GM12865 (cell line): ENCODE data around the gene BTN1A1.
"Not testable (repeated sequence)": the region's sequence is repeated elsewhere in the genome, so short reads cannot be mapped to it uniquely, and the experiment has no call there.

Experiments
- DNase-seq: peaks from one replicate; pipeline ENCODE4 v3.0.0; 2010; ENCODE audit warnings: low read depth
- H3K4me3 ChIP-seq: 2 replicates; pipeline ENCODE4 v1.5.1; 2011; ENCODE audit warnings: mild to moderate bottlenecking, low read depth, low read length, control low read depth
- TF ChIP-seq, protein P1 (sequence below): IDR thresholded peaks from 2 replicates; pipeline ENCODE4 v1.5.1; 2011; ENCODE audit warnings: low read length, control low read depth, low read depth, inconsistent platforms; ENCODE audit not compliant: insufficient read depth; ENCODE audit errors: missing control alignments

The BTN1A1 gene

GRCh38 chr6:26539071-26539615 is 39.0 kb downstream of the BTN1A1 start:
- peak overlapping the region; percentile 93 for H3K4me3 ChIP-seq
- DNase-seq = no peak
- TF ChIP-seq, protein P1, sequence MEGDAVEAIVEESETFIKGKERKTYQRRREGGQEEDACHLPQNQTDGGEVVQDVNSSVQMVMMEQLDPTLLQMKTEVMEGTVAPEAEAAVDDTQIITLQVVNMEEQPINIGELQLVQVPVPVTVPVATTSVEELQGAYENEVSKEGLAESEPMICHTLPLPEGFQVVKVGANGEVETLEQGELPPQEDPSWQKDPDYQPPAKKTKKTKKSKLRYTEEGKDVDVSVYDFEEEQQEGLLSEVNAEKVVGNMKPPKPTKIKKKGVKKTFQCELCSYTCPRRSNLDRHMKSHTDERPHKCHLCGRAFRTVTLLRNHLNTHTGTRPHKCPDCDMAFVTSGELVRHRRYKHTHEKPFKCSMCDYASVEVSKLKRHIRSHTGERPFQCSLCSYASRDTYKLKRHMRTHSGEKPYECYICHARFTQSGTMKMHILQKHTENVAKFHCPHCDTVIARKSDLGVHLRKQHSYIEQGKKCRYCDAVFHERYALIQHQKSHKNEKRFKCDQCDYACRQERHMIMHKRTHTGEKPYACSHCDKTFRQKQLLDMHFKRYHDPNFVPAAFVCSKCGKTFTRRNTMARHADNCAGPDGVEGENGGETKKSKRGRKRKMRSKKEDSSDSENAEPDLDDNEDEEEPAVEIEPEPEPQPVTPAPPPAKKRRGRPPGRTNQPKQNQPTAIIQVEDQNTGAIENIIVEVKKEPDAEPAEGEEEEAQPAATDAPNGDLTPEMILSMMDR = no peak

DNA sequence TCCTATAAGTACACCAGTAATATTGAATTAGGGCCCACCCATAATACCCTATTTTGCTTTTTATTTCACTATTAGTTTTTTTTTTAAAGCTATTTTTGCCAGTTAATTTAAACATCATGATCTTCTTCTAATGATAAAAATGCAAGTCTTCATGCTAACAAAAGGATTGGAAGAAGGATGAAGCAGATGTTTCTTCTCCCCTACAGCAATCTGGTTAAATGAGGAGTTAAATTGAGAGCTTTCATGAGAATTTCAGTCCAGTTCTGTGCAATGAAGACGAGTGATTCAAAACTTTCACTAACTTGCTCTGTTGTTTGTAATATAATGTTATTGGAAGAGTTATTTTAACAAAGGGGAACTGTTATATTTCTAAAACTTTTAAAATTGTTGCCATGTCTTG is 41.5 kb downstream of the BTN1A1 start:
- H3K4me3 ChIP-seq = no peak overlapping the region
- no peak for DNase-seq
- TF ChIP-seq, protein P1 = no peak

- TF ChIP-seq, protein P1 = peak; percentile 34
- no peak overlapping the region for H3K4me3 ChIP-seq
- peak; percentile 36 for DNase-seq
Measured at GRCh38 chr6:26543953-26544352, 43.9 kb downstream of the BTN1A1 start.

DNA sequence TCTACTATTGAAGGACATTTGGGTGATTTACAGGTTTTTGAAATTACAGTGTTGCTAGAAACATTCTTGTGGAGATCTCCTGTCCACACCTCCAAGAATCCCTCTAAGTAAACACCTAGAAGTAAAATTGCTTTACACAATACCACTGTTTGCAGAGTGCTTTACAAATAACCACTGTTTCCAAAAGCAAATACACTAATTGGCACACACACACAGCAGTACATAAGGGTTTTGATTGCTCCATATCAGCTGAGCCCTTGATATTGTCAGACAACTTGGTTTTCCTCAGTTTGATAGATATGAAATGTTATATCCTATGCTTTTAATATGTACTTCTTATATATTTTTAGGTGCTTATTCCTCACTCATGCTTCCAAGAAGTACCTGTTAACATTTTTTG is 44.4 kb downstream of the BTN1A1 start:
- TF ChIP-seq, protein P1 = no peak
- DNase-seq = no peak
- H3K4me3 ChIP-seq = no peak overlapping the region

DNA sequence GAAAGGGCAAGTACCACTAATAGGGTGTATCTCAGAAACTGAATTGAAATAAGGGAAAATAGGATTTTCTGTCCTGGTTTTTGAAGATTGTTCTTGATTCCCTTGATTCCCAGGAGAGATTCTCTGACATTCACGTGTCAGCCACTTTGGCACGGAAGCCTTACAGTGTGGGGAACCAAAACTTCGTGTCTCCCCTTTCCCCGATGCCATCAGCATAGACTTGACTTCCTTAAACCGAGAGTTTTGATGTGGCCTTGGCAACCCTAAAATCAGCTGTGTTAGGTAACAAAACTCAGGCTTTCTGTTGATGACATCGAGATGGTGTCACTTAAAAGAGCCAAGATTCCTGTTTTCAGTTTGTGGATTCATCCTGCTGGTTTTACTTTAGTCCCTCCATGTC is 45.5 kb downstream of the BTN1A1 start:
- no peak for DNase-seq
- no peak overlapping the region for H3K4me3 ChIP-seq
- TF ChIP-seq, protein P1 = no peak

- H3K4me3 ChIP-seq, DNase-seq: not testable (repeated sequence)
Measured at GRCh38 chr6:26547363-26547762, 47.3 kb downstream of the BTN1A1 start.

DNA sequence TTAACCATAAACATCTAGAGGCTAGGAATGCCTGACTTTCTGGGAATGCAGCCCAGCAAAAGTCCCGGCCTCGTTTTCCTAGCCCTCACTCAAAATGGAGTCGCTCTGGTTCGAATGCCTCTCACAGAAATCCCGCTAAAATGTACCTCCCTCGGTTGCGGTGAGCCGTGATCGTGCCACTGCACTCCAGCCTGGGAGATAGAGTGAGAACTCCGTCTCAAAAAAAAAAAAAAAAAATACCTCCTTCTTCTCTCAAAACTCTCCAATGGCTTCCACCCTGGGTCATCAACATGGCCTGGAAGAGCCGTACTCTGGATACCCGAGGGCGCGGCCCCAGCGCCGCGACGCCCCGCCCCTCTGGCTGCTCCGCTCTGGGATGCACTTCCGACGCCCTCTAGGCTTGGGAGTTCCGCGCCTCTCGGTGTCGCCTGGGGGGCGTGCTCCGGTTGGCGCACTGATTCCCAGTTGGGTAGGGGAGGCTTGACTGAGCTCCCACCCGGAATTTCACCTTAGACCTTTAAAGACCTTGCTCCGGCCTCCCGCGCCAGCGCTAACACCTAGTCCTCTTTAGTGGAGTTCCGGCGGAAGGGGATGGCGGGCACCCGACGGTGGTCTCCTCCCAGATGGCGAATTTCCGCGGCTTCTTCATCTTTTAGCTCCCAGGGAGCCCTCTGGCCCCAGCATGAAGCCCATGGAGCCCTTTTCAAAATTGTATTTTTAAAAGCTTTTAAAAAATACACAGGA is 50.3 kb downstream of the BTN1A1 start:
- TF ChIP-seq, protein P1 = no peak
- peak; percentile 80 for DNase-seq
- peak overlapping the region; percentile 88 for H3K4me3 ChIP-seq
